Gastrocnemius medialis (tissue), 4 donors: ENCODE data around the gene TYW1. TPM values are rescaled to one million over a fixed set of nuclear protein-coding genes. Genes with fewer than 3 reads are reported as not detected.
"Not testable (repeated sequence)": the region's sequence is repeated elsewhere in the genome, so short reads cannot be mapped to it uniquely, and the experiment has no call there.

Source experiments
- ATAC-seq, 2 donors: fragments of 150-250 bp; one replicate each; pipeline ENCODE4 v1.9.1; 2016
- DNase-seq, 2 donors: peaks; one replicate each; pipeline ENCODE4 v3.0.0-alpha.2; 2019
- H3K27ac ChIP-seq, 4 donors: fragments of 200-600 bp; sonication (generic); 1 replicate in 1 of 4; 2 replicates in 3 of 4; pipeline ENCODE4 v1.5.1; 2016 to 2018; ENCODE audit warnings: mild to moderate bottlenecking in 2 of 4, moderate library complexity in 1 of 4
- H3K27me3 ChIP-seq, 3 donors: fragments of 200-600 bp; sonication (generic) in 2 of 3; 1 replicate in 1 of 3; 2 replicates in 2 of 3; pipeline versions ENCODE4 v1.5.1 to v1.6.0; 2016 to 2019; ENCODE audit warnings: mild to moderate bottlenecking in 1 of 3, moderate library complexity in 1 of 3
- H3K36me3 ChIP-seq, 2 donors: fragments of 200-600 bp; sonication (generic) in 1 of 2; one replicate each; pipeline ENCODE4 v1.5.1; 2017 to 2018
- H3K4me1 ChIP-seq, 2 donors: fragments of 200-600 bp; sonication (generic) in 1 of 2; one replicate each; pipeline ENCODE4 v1.5.1; 2016 to 2017; ENCODE audit warnings: mild to moderate bottlenecking in 2 of 2
- H3K4me3 ChIP-seq, 4 donors: fragments of 200-600 bp; sonication (generic) in 3 of 4; 1 replicate in 1 of 4; 2 replicates in 3 of 4; pipeline ENCODE4 v1.5.1; 2016 to 2019; ENCODE audit warnings: mild to moderate bottlenecking in 2 of 4
- H3K9me3 ChIP-seq, 3 donors: fragments of 200-600 bp; sonication (generic) in 2 of 3; 1 replicate in 1 of 3; 2 replicates in 2 of 3; pipeline ENCODE4 v1.5.1; 2016 to 2019
- in situ Hi-C, 4 donors: fragments of 200-750 bp; cut with MboI; loops; one replicate each; pipeline versions ENCODE4 v1.15.0 to v1.8.0; 2017; ENCODE audit warnings: low sequenced_read_pairs in 4 of 4
- intact Hi-C: fragments of 100-400 bp; cut with DNase I; formaldehyde crosslinking; loops from one replicate; pipeline ENCODE4 v1.15.1; 2023; ENCODE audit warnings: low total_unique reads
- total RNA-seq, 4 donors: library from RNA; depleted of rRNA; stranded (reverse); fragments of >200 nt; gene quantifications; one replicate each; pipeline versions ENCODE4 v1.1.0 to v1.2.3, GENCODE V29; 2016

TYW1 gene
- total RNA-seq, 4 donors from 2014 or later: 15.4 to 33.8 (median 19.7) TPM

DNA sequence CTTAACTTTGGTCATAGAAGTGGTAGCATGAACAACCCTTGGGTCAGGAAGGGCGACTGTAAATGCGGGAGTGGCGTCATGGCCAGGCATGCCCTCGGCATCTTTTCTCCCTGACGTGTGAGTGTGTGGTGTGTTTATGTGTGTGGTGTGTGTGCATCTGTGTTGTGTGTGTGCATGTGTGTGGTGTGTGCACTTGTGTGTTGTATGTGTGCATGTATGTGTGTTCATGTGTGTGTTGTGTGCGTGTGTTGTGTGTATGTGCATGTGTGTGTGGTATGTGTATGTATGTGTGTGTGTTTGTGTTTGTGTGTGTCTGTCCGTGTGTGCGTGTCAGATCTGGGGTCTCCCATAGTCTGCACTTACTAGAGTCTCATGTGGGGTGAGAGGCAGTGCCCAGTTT is 192.5 kb downstream of the TYW1 start:
- H3K4me3 ChIP-seq, H3K9me3 ChIP-seq, H3K36me3 ChIP-seq, H3K27me3 ChIP-seq, intact Hi-C loops, ATAC-seq, DNase-seq, in situ Hi-C loops: not testable (repeated sequence)
- H3K4me1 ChIP-seq: peaks cover 38% of the 10 kb centered on the region in 2 donors
- peak overlapping the region; percentile 79 to 93 (median 82) for H3K27ac ChIP-seq

DNA sequence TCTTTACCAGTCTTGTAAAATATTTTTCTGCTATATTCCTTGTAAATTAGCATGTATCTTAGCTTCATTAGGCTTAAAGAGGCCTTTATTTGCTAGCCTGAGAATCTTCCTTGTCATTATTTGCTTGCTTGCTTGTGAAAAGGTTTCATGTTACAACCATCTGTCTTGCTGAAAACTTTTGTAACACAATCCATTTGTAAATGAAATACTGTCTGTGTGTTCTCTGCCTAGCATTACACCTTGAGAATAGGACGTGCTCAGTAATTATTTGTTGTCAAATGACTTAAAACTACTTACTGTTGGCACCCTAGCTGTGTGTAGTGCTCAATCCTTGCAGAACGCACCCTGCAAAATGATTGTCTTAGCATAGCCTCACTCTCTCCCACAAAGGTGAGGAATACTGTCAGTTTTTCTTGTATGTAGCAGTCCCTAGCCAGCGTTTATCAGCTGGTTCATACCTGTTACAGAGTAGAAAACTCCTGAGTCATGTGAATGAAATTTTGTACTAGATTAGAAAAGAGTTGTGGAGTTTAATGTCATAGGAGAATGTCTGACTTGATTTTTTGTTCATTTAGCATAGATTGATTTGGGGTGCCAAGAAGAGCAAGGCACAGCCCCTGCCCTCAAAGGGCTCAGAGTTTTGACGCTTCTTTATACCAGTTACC is 193.3 kb downstream of the TYW1 start:
- peak; percentile 85 to 87 for ATAC-seq
- DNase-seq, H3K9me3 ChIP-seq, H3K4me3 ChIP-seq, in situ Hi-C loops, H3K36me3 ChIP-seq, intact Hi-C loops, H3K27me3 ChIP-seq: not testable (repeated sequence)
- peaks cover 38% of the 10 kb centered on the region in 2 donors for H3K4me1 ChIP-seq
- H3K27ac ChIP-seq: peak overlapping the region; percentile 79 to 93 (median 82)

DNA sequence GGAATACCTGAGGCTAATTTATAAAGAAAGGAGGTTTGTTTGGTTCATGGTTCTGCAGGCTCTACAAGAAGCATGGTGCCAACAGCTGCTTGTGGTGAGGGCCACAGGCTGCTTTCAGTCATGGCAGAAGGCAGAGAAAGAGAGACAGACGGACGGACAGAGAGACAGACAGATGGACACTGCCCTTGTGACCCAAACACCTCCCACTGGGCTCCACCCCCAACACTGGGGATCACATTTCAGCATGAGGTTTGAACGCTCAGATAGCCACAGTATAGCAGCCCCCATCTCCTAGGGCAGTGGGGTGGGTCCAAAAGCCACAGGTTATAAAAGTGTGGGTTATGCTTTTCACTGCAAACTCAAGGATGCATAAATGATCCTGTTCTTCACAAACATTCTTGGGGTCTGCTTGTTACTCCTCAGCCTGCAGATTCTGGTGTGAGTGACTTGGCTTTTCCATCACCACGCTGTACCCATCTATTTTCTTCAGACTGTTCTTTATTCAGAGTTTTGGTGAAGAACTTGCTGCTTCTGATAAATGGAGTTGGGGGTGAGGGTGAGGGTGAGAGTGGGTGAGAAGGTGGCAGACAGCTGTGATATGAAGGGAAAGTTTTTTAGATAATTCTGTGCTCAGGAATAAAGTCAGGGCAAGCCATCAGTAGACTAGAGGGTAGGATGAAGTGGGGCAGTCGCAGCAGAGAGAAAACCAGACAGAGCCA is 194.5 kb downstream of the TYW1 start:
- H3K4me1 ChIP-seq: peaks cover 38% of the 10 kb centered on the region in 2 donors
- H3K4me3 ChIP-seq, in situ Hi-C loops, intact Hi-C loops, H3K36me3 ChIP-seq, H3K9me3 ChIP-seq, H3K27me3 ChIP-seq: not testable (repeated sequence)
- DNase-seq (peak in 1 of 2 donors; percentile 56), ATAC-seq (peak; percentile 16 to 50)
- H3K27ac ChIP-seq: peak overlapping the region; percentile 79 to 93 (median 82)

DNA sequence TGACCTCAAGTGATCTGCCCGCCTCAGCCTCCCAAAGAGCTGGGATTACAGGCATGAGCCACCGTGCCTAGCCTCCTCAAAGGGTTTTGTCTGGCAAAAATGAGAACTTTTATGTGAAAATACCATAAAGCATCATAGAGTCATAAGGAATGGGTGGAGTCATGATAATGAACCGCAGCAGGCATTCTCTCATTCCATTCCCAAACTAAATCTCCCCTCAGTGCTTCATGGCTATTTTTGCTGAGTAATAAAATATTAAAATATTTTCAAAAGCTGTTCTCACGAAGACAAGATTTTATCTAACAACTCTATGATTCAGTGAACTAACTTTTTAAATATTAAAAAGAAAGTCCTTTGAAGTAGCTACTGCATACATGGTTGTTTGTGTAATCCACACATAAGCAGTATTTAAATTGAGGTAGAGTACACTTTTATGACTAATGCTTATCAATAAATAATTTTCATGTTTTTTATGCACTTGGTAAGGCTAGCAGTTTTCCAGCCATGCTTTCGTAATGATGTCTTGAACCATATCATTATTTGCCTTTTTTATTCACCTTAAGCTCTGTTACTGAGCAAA is 195.6 kb downstream of the TYW1 start:
- H3K36me3 ChIP-seq, in situ Hi-C loops, H3K27me3 ChIP-seq, H3K4me3 ChIP-seq, DNase-seq, intact Hi-C loops, H3K9me3 ChIP-seq, ATAC-seq: not testable (repeated sequence)
- Histone ChIP-seq H3K27ac (peak overlapping the region in 2 of 4 donors; percentile 80 to 93), H3K4me1 (peaks cover 38% of the 10 kb centered on the region in 2 donors)

DNA sequence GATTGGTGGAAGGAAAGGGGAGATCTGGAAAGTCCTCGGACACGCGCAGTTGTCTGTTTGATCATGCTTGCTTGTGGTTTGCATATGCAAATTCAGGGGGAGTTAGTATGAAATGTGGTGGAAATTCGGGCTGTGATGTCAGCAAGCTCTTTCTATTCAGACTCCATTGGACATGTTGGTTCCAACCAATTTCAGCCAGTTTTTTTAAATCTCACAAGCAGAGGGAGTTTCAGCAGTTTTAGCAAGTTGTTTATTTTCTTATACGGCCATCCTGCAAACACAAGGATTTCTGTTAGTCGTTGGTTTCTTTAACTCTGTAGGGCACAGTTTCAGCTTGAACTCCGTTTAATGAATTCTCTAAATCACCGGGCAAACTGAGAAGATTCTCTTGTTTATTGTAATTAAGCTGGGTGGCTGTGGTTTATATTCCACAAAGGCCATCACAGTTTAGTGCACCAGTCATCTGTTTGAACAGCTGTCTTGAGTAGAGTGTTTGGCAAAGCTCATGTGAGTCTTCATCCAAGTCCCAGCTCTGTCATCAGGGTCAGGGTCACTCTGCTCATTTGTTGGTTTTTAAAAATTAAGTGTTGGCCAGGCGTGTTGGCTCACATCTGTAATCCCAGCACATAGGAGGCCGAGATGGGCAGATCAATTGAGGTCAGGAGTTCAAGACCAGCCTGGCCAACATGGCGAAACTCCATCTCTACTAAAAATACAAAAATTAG is 196.4 kb downstream of the TYW1 start:
- H3K36me3 ChIP-seq, H3K4me3 ChIP-seq, in situ Hi-C loops, H3K9me3 ChIP-seq, intact Hi-C loops, H3K27me3 ChIP-seq: not testable (repeated sequence)
- Histone ChIP-seq H3K27ac (peak overlapping the region in 3 of 4 donors; percentile 10 to 93 (median 80)), H3K4me1 (peaks cover 38% of the 10 kb centered on the region in 2 donors)
- peak; percentile 46 to 55 for ATAC-seq
- DNase-seq: peak in 1 of 2 donors; percentile 19

DNA sequence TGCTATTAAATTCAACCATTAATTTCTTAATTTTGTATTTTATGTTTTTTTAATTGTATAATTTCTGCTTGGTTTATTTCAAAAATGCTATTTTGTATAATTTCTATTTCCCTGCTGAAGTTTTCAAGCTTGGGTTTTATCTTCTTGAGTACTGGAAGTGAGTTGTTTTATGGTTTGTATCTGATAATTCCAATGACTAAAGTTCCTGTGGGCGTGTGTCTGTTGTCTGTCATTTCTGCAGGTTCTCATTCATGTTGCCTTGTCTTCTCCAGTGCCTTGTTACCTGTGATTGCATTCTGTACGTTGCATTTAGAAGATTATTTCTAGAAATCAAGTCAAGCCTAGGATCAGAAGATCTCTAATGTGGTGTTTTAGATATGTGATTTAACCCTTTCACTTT is 199.5 kb downstream of the TYW1 start:
- ATAC-seq, H3K36me3 ChIP-seq, H3K4me3 ChIP-seq, H3K27me3 ChIP-seq, H3K9me3 ChIP-seq, intact Hi-C loops, in situ Hi-C loops, DNase-seq: not testable (repeated sequence)
- peak overlapping the region in 1 of 4 donors; percentile 61 for H3K27ac ChIP-seq
- peaks cover 17 to 20% of the 10 kb centered on the region in 2 donors for H3K4me1 ChIP-seq

DNA sequence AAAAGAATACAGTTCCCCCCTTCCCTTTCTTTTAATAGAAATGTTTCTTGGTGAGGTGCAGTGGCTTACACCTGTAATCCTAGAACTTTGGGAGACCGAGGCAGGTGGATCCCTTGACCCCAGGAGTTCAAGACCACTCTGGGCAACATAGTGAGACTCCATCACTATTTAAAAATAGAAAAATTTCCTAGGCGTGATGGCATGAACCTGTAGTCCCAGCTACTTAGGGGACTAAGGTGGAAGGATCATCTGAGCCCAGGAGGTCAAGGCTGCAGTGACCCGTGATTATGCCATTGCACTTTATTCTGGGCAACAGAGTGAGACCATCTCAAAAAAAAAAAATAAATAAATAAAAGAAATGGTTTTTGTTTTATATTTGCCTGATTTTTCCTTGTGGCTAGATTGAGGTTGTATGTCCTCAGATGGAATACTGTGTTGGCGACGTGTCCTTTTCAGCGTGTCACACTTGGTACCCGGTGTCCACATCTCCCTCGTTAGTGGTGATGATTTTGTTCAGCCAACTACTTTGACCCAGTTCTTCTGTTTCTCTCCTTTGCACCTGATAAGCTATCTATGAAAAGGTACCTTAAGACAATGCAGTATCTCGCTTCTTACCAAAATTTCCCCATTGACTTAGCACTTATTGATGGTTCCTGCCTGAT is 202.4 kb downstream of the TYW1 start:
- H3K4me1 ChIP-seq, H3K36me3 ChIP-seq, H3K9me3 ChIP-seq, H3K4me3 ChIP-seq, H3K27me3 ChIP-seq, in situ Hi-C loops, intact Hi-C loops: not testable (repeated sequence)
- peak overlapping the region in 3 of 4 donors; percentile 18 to 61 (median 47) for H3K27ac ChIP-seq
- peak; percentile 43 to 55 for ATAC-seq
- peak in 1 of 2 donors; percentile 18 for DNase-seq

DNA sequence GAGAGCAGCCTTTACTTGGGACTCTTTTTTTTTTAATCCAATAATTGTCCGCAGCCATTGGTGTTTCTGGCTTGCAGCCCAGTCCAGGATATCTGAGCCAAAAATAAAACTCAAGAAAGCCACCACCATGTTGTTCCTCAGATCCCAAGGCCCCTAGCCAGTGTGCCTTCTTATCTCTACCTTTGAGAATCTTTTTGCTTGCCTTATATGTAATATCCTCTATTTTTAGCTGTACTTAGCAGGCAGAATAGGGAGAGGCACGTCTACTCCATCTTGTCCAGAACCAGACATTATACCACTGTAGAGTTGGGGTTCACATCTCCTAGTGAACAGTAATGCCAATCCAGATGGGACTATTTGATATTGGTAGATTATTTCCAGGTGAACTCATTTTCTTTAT is 209.1 kb downstream of the TYW1 start:
- ATAC-seq, H3K36me3 ChIP-seq, H3K27ac ChIP-seq, H3K4me1 ChIP-seq, intact Hi-C loops, in situ Hi-C loops, DNase-seq, H3K27me3 ChIP-seq, H3K4me3 ChIP-seq, H3K9me3 ChIP-seq: not testable (repeated sequence)
